NK-92 treated with Interleukin-12 subunit alpha and Interleukin-12 subunit beta, amount 100 ng/mL, for 24 hours (cell line): ENCODE data around the gene NEB.

Experiments used
- DNase-seq: peaks from one replicate; lab custom pipeline; 2025; lab: John Stamatoyannopoulos, UW

NEB gene

GRCh38 chr2:151733771-151734672 is at the start of gene NEB:
TSS of gene NEB (minus strand) at chr2:151734476. CDS start at chr2:151733156, 1,320 bp downstream.
- DNase-seq, result no peak

- DNase-seq, result no peak
Observed at GRCh38 chr2:151783133-151783520, 48.9 kb upstream of the NEB start.

- DNase-seq, result no peak
Observed at GRCh38 chr2:151782378-151783132, 48.3 kb upstream of the NEB start.

- DNase-seq, result no peak
Observed at GRCh38 chr2:151781642-151782041, 47.4 kb upstream of the NEB start.

- DNase-seq, result no peak
Observed at GRCh38 chr2:151780938-151781337, 46.7 kb upstream of the NEB start.

GRCh38 chr2:151777935-151778334 is 43.7 kb upstream of the NEB start:
- no peak for DNase-seq

- no peak for DNase-seq
Observed at GRCh38 chr2:151777487-151777886, 43.2 kb upstream of the NEB start.

- DNase-seq, result no peak
Observed at GRCh38 chr2:151776367-151776766, 42.1 kb upstream of the NEB start.

GRCh38 chr2:151775057-151775740 is 40.9 kb upstream of the NEB start:
- DNase-seq, result no peak

- no peak for DNase-seq
Observed at GRCh38 chr2:151774506-151774905, 40.2 kb upstream of the NEB start.

GRCh38 chr2:151771599-151772358 is 37.5 kb upstream of the NEB start:
- no peak for DNase-seq

GRCh38 chr2:151770995-151771394 is 36.7 kb upstream of the NEB start:
- DNase-seq, result no peak

GRCh38 chr2:151769606-151770005 is 35.3 kb upstream of the NEB start:
- no peak for DNase-seq

GRCh38 chr2:151767536-151767935 is 33.3 kb upstream of the NEB start:
- DNase-seq, result no peak

GRCh38 chr2:151766437-151767153 is 32.3 kb upstream of the NEB start:
- no peak for DNase-seq

GRCh38 chr2:151765760-151766410 is 31.6 kb upstream of the NEB start:
- no peak for DNase-seq

GRCh38 chr2:151762694-151763093 is 28.4 kb upstream of the NEB start:
- DNase-seq, result no peak

- no peak for DNase-seq
Observed at GRCh38 chr2:151761687-151762086, 27.4 kb upstream of the NEB start.

- DNase-seq, result no peak
Observed at GRCh38 chr2:151761193-151761592, 26.9 kb upstream of the NEB start.

- no peak for DNase-seq
Observed at GRCh38 chr2:151760139-151760650, 25.9 kb upstream of the NEB start.
